ENCODE results near the gene EBF3. TPM values are rescaled to one million over a fixed set of nuclear protein-coding genes. Genes with fewer than 3 reads are reported as not detected.

EBF3 gene
- polyA plus RNA-seq, 4 donors = 0.89 to 3.3 (median 1.4) TPM

- DNase-seq (ENCODE audit: low read depth in 4 of 4, low spot score in 3 of 4) = no peak
Measured at GRCh38 chr10:129972145-129972965, 8.3 kb upstream of the EBF3 start.

- DNase-seq (ENCODE audit: low read depth in 4 of 4, low spot score in 3 of 4) = peak in 1 of 4 donors; percentile 51
Measured at GRCh38 chr10:129971381-129972144, 7.5 kb upstream of the EBF3 start.

GRCh38 chr10:129970465-129971364, 6.6 kb upstream of the EBF3 start:
- peak in 1 of 4 donors; percentile 16 for DNase-seq (ENCODE audit: low read depth in 4 of 4, low spot score in 3 of 4)

- no peak for DNase-seq (ENCODE audit: low read depth in 4 of 4, low spot score in 3 of 4)
Measured at GRCh38 chr10:129969911-129970464, 5.9 kb upstream of the EBF3 start.

- DNase-seq (ENCODE audit: low read depth in 4 of 4, low spot score in 3 of 4) = peak in 1 of 4 donors; percentile 16
Measured at GRCh38 chr10:129969184-129969910, 5.3 kb upstream of the EBF3 start.

- DNase-seq (ENCODE audit: low read depth in 4 of 4, low spot score in 3 of 4) = peak in 1 of 4 donors; percentile 54
Measured at GRCh38 chr10:129968853-129969183, 4.7 kb upstream of the EBF3 start.

GRCh38 chr10:129968020-129968852, 4.2 kb upstream of the EBF3 start:
- no peak for DNase-seq (ENCODE audit: low read depth in 4 of 4, low spot score in 3 of 4)

- DNase-seq (ENCODE audit: low read depth in 4 of 4, low spot score in 3 of 4) = no peak
Measured at GRCh38 chr10:129967579-129968019, 3.5 kb upstream of the EBF3 start.

GRCh38 chr10:129966889-129967578, 3.0 kb upstream of the EBF3 start:
- no peak for DNase-seq (ENCODE audit: low read depth in 4 of 4, low spot score in 3 of 4)

- DNase-seq (ENCODE audit: low read depth in 4 of 4, low spot score in 3 of 4) = no peak
Measured at GRCh38 chr10:129966370-129966888, 2.4 kb upstream of the EBF3 start.

GRCh38 chr10:129965959-129966358, 1.9 kb upstream of the EBF3 start:
- DNase-seq (ENCODE audit: low read depth in 4 of 4, low spot score in 3 of 4) = no peak

GRCh38 chr10:129965425-129965808, 1.3 kb upstream of the EBF3 start:
- DNase-seq (ENCODE audit: low read depth in 4 of 4, low spot score in 3 of 4) = no peak

GRCh38 chr10:129964611-129965424, 744 bp upstream of the EBF3 start:
- no peak for DNase-seq (ENCODE audit: low read depth in 4 of 4, low spot score in 3 of 4)

GRCh38 chr10:129962872-129963640, 1.0 kb downstream of the EBF3 start:
- DNase-seq (ENCODE audit: low read depth in 4 of 4, low spot score in 3 of 4) = no peak

GRCh38 chr10:129962031-129962871, 1.8 kb downstream of the EBF3 start:
- DNase-seq (ENCODE audit: low read depth in 4 of 4, low spot score in 3 of 4) = no peak

Measured in right renal pelvis (tissue), 4 donors.